GM18858 (cell line): ENCODE data around the gene TNFRSF12A.
"Not testable (repeated sequence)": the region's sequence is repeated elsewhere in the genome, so short reads cannot be mapped to it uniquely, and the experiment has no call there.

ENCODE experiments used
- ATAC-seq: cut with Tn5 transposase; IDR thresholded peaks from one replicate; pipeline ENCODE4 v1.9.1; 2021; ENCODE audit not compliant: unreplicated experiment

The TNFRSF12A gene

DNA sequence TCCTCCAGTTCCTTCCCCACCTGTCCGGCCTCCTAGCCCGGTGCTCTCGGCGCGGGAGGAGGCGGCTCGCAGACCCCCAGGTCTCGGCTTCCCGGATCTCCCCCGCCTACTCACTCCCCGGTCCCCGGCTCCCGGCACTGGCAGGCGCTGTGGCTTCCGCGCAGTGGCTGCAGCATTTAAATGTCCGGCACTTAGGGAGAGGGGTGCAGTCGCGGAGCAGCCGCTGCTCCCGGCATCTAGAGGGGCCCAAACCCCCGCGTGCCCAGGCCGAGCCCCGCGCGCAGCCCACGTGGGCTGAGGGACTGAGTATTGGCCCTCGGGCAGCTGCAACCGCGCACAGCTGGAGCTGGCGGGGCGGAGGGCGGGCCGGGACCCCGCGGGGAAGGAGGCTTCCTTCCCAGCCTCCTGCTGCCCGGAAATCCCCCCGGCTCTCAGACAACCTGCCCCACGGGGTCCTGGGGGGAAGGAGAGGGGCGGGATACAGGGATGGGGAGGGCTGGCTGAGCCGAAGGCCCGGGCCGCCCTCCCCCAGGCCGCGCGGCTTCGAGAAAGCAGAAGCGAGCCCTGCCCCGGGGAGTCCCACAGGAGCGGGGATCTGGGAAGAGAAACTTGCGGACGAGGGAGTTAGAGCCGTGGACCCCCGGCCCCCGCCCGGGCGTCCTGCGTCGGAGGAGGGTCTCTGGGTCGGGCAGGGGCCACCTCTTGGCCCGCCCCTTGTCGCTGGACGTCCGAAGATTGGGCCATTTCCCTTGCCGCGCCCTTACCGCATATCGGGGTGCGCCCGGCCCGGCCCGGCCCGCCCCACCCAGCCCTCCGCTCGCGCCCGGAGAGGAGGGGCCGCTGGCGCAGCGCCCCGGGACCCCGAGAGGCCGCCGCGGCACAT, 25.8 kb downstream of the TNFRSF12A start, which contains the start of gene MMP25:
Gene MMP25, plus strand, starts transcription at position 804 of the 883 bp plus-strand sequence. CDS start 357 bp downstream, outside the sequence.
- no peak for ATAC-seq

GRCh38 chr16:3046641-3047386, 26.6 kb downstream of the TNFRSF12A start:
- ATAC-seq, result no peak

GRCh38 chr16:3047387-3047720, 27.2 kb downstream of the TNFRSF12A start:
- no peak for ATAC-seq

DNA sequence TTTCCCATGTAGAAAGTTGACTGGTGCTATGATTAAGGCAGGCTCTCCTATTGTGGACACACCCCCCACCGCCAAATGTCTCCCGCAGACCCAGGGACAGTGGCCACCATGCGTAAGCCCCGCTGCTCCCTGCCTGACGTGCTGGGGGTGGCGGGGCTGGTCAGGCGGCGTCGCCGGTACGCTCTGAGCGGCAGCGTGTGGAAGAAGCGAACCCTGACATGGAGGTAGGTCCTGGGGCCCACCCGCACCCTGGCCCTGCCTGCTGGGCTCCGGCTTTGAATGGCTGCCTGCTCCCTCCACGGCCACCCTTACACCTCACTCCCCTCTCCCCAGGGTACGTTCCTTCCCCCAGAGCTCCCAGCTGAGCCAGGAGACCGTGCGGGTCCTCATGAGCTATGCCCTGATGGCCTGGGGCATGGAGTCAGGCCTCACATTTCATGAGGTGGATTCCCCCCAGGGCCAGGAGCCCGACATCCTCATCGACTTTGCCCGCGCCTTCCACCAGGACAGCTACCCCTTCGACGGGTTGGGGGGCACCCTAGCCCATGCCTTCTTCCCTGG, 29.8 kb downstream of the TNFRSF12A start:
- ATAC-seq, result no peak

DNA sequence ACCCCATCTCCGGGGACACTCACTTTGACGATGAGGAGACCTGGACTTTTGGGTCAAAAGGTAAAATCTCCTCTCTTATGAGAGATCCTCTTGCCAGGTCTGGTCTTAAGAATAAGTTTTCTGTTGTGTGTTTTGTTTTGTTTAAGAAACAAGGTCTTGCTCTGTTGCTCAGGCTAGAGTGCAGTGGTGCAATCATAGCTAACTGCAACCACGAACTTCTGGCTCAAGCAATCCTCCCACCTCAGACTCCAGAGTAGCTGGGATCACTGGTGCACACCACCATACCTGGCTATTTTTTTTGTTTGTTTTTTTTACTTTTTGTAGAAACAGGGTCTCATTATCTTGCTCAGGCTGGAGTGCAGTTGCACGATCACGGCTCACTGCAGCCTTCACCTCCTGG, 30.3 kb downstream of the TNFRSF12A start:
- ATAC-seq, result no peak

DNA sequence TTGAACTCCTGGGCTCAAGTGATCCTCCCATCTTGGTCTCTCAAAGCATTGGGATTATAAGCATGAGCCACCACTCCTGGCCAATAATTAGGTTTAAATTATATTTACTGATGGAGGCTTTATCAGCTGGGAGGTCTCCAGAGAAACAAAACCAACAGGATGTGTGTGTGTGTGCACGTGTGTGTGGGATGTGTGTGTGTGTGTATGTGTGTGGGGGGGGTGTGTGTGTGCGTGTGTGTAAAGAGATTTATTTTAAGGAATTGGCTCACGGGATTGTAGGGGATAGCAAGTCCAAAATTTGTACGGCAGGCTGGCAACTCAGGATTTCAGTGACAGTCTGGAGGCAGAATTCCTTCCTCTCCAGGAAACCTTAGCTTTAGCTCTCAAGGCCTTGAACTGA, 30.8 kb downstream of the TNFRSF12A start:
- no peak for ATAC-seq

DNA sequence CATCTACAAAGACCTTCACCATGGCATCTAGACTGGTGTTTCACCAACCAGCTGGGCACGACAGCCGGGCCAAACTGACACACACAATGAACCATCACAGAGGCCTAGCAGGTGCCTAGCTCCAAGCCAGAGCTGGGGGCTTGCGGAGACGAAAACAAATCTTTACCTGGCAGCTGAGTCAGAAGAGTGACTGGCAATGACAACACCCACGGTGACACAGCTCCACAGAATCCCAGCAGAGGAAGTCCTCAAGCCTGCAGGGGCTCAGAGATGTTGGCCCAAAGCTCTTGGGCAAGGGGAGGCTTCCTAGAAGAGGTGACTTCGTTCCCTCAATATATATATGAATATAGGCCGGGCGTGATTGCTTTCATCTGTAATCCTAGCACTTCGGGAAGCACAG, 31.3 kb downstream of the TNFRSF12A start:
- no peak for ATAC-seq

DNA sequence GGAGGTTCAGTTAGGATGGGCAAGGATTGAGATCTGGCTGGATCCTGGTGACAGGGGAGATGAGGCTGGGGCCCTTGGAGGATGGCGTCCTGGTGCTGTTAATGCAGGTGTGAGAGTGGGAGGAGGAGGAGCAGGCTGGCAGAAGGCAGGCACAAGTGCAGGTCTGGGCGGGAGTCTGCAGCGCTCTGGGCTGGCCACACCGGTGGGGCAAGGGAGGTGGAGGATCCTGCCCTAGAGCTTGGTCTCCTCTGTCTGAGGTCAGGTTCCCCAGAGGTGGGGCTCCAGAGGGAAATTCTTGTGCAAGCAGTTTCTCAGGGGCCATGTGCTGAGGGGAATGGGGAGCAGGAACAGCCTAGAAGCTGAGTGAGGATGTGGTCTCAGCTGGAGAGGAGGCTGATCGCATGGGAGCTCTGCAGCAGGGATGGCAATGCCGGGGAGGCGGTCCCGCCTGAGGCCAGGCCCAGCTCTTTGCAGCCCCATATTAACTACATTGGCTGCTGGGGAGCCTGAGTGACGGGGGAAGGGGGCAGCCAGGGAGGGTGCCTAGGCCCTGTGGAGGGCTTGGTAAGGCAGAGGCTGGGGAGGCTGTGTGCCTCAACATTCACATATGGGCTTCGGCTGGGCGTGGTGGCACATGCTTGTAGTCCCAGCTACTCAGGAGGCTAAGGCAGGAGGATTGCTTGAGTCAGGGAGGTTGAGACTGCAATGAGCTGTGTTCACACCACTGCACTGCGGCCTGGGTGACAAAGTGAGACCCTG, 32.6 kb downstream of the TNFRSF12A start:
- not testable (repeated sequence) for ATAC-seq

DNA sequence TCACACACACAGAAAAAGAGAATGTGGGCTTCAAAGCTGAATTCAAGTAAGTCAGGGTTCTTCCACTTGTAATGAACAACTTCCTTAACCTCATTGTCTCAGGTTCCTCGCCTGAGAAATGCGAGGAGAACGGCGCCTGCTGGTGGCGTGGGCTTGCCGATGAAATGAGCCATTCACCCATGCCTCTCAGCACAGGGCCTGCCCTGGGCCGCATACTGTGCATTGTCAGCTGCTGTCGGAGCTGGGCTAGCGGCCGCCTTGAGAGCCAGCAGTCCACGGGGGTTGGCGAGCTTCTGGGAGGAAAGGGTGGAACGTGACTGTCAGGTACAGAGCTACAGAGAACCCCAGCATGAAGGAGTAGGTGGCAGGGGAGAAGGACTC, 33.2 kb downstream of the TNFRSF12A start:
- ATAC-seq, result not testable (repeated sequence)

- no peak for ATAC-seq
Measured at GRCh38 chr16:3054965-3055733, 35.0 kb downstream of the TNFRSF12A start.

- not testable (repeated sequence) for ATAC-seq
Measured at GRCh38 chr16:3055734-3056115, 35.6 kb downstream of the TNFRSF12A start.

DNA sequence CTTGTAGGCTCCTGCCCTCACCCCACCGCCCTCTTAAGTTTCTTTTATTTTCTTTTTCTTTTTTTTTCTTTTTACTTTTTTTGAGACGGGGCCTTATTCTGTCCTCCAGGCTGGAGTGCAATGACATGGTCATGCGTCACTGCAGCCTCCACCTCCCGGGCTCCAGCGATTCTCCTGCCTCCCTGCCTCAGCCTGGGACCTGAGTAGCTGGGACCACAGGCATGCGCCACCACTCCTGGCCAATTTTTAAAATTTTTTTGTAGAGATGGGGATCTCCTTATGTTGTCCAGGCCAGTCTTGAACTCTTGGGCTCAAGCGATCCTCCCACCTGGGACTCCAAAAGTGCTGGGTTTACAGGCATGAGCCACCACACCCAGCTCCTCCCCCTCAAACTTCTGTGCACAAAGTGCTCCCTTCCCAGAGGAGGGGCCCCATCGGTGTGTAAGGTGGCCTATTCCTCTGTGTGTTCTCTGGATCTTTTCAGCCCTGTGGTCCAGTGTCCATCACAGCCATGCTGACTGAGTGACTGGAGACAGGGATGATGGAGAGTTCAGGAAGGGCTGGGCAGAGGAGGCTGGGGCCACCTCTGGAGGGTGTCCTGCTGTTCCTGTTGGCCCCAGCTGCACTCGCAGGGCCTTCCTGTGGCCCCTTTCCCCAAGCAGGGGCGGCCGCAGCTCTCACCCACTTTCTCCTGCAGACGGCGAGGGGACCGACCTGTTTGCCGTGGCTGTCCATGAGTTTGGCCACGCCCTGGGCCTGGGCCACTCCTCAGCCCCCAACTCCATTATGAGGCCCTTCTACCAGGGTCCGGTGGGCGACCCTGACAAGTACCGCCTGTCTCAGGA, 36.4 kb downstream of the TNFRSF12A start:
- ATAC-seq, result no peak

DNA sequence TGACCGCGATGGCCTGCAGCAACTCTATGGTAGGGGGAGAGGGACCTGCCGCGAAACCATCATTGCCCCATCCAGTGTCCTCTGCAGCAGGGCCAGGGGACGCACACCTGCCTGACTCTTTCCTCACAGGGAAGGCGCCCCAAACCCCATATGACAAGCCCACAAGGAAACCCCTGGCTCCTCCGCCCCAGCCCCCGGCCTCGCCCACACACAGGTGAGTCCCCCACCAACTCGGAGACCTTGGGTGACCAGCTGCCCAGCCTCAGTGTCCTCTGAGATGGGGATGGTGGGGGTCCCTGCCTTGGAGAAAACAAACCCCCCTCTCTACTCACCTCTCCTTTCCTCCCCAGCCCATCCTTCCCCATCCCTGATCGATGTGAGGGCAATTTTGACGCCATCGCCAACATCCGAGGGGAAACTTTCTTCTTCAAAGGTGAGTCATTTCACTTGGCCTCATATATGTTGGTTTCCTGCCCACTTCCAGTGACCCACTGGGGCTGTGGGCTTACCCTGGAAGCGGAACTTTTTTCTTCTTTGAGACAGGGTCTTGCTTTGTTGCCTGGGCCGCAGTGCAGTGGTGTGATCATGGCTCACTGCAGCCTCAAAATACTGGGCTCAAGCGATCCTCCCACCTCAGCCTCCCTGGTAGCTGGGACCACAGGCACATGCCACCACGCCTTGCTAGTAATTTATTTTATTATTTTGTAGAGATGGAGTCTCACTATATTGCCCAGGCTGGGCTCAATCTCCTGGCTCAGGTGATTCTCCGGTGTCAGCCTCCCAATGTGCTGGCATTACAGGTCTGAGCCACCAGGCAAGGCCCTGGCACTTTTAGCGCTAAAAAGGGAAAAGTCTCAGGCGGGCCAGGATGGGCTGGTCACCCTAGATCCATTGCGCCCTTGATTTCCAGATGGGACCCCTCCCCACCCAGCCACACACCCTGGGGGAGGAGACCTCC, 37.3 kb downstream of the TNFRSF12A start:
- no peak for ATAC-seq

- ATAC-seq, result no peak
Measured at GRCh38 chr16:3058139-3059030, 38.2 kb downstream of the TNFRSF12A start.

- ATAC-seq, result no peak
Measured at GRCh38 chr16:3059041-3059722, 39.0 kb downstream of the TNFRSF12A start.

DNA sequence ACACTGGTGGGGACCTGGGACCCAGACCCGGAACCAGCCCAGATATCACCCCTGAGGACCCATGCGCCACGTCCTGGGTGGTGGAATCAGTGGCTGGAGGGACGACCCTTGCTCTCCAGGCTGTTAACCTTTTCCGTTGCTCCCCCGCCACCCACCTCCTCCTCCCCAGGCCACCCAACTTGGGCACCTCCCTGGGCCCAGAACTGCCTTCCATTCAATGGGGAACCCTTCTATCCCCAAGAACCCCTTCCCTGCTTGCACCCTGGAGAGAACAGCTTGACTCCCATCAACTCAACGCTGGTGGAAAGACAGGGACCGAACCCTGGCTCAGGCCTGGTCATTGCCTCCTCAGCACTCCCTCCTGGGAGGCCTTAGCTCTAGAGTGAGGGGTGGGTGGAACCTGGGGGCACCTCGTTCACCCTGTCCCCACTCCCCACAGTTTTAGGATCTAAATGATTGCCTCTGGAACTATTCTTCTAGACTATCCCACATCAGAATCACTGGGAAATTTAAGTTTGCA, 39.6 kb downstream of the TNFRSF12A start:
- ATAC-seq, result no peak
